GM12878 (cell line): ENCODE data around the gene CETP. TPM values are rescaled to one million over a fixed set of nuclear protein-coding genes. Genes with fewer than 3 reads are reported as not detected.

Source experiments
- ATF7 ChIP-seq: fragments of 450-650 bp; IDR thresholded peaks from 2 replicates; pipeline ENCODE4 v1.6.1; 2016; ENCODE audit warnings: low read depth, mild to moderate bottlenecking
- FOS ChIP-seq: IDR thresholded peaks from 3 replicates; pipeline ENCODE4 v1.6.1; 2011; ENCODE audit warnings: borderline replicate concordance; ENCODE audit not compliant: insufficient read length; ENCODE audit errors: extremely low read depth
- IKZF1 ChIP-seq: fragments of 450-650 bp; conservative IDR thresholded peaks from 2 replicates; pipeline ENCODE4 v1.6.1; 2017; ENCODE audit warnings: antibody characterized with exemption, mild to moderate bottlenecking
- IKZF2 ChIP-seq, 2 experiments: fragments of 450-650 bp; IDR thresholded peaks; 2 replicates each; pipeline ENCODE4 v1.6.1; 2017; ENCODE audit warnings: mild to moderate bottlenecking in 2 of 2, moderate library complexity in 2 of 2
- MYB ChIP-seq: fragments of 150-350 bp; IDR thresholded peaks from 2 replicates; pipeline ENCODE4 v1.6.1; 2014; ENCODE audit warnings: mild to moderate bottlenecking, low read depth, low read length, borderline replicate concordance
- NR2F1 ChIP-seq: fragments of 450-650 bp; conservative IDR thresholded peaks from 2 replicates; pipeline ENCODE4 v1.6.1; 2017; ENCODE audit warnings: mild to moderate bottlenecking
- POLR2AphosphoS2 ChIP-seq: IDR thresholded peaks from 2 replicates; pipeline ENCODE4 v1.6.1; 2011; ENCODE audit warnings: low read depth, mild to moderate bottlenecking, low read length, improper control_type of control experiment, moderate library complexity
- SIX5 ChIP-seq: IDR thresholded peaks from 2 replicates; pipeline ENCODE4 v1.6.1; 2011; ENCODE audit warnings: mild to moderate bottlenecking, low read depth, low read length, moderate library complexity; ENCODE audit not compliant: severe bottlenecking
- SREBF1 ChIP-seq: IDR thresholded peaks from 2 replicates; pipeline ENCODE4 v1.6.1; 2012; ENCODE audit warnings: mild to moderate bottlenecking, low read length
- SUPT20H ChIP-seq: IDR thresholded peaks from 2 replicates; pipeline ENCODE4 v1.6.1; 2011; ENCODE audit warnings: low read depth, mild to moderate bottlenecking, low read length, moderate library complexity, borderline replicate concordance; ENCODE audit not compliant: control insufficient read depth
- TBL1XR1 ChIP-seq: IDR thresholded peaks from 2 replicates; pipeline ENCODE4 v1.6.1; 2012; ENCODE audit warnings: low read depth, low read length, improper control_type of control experiment
- YY1 ChIP-seq: IDR thresholded peaks from 2 replicates; pipeline ENCODE4 v1.6.1; 2011; ENCODE audit warnings: low read depth, mild to moderate bottlenecking, low read length
- polyA plus RNA-seq, 11 experiments: library from polyadenylated mRNA; depleted of rRNA in 4 of 11; unstranded in 6 of 11; stranded (reverse) in 5 of 11; fragments of >200 nt; fragmentation: Nextera tagmentation in 4 of 11; fragmentation: Illumina TruSeq in 1 of 11; extraction: Ambion mirVana in 4 of 11; extraction: Trizol in 1 of 11; gene quantifications; 1 replicate in 1 of 11; 2 replicates in 10 of 11; pipeline versions ENCODE4 v1.2.1 to v1.2.3, GENCODE V29; 2011 to 2016; ENCODE audit warnings: inconsistent platforms in 2 of 11, missing spikeins in 2 of 11, low read depth in 1 of 11
- total RNA-seq, 4 experiments: library from RNA; depleted of rRNA in 3 of 4; stranded (reverse); fragments of >200 nt in 3 of 4; fragmentation: Illumina TruSeq in 1 of 4; extraction: Trizol in 1 of 4; gene quantifications; 2 replicates each; pipeline versions ENCODE4 v1.2.1 to v1.2.3, GENCODE V29; 2013 to 2021
- TF ChIP-seq, protein P1 (sequence below): fragments of 450-650 bp; IDR thresholded peaks from 2 replicates; pipeline ENCODE4 v1.6.1; 2017; ENCODE audit warnings: low read depth, mild to moderate bottlenecking, moderate library complexity
- TF ChIP-seq, protein P2 (sequence below), 3 experiments: IDR thresholded peaks in 2 of 3; conservative IDR thresholded peaks in 1 of 3; 2 replicates each; pipeline ENCODE4 v1.5.1; 2011; ENCODE audit warnings: low read depth in 3 of 3, low read length in 3 of 3, mild to moderate bottlenecking in 3 of 3, control low read depth in 2 of 3, moderate library complexity in 2 of 3, inconsistent platforms in 1 of 3, mixed read lengths in 1 of 3; ENCODE audit not compliant: control insufficient read depth in 2 of 3, insufficient read depth in 1 of 3; ENCODE audit errors: extremely low read depth in 1 of 3
- TF ChIP-seq, protein P3 (sequence below): fragments of 450-650 bp; conservative IDR thresholded peaks from 2 replicates; pipeline ENCODE4 v1.6.1; 2017; ENCODE audit warnings: mild to moderate bottlenecking, moderate library complexity
- TF ChIP-seq, protein P4 (sequence below): IDR thresholded peaks from 2 replicates; pipeline ENCODE4 v1.6.1; 2012; ENCODE audit warnings: improper control_type of control experiment, low read depth, low read length; ENCODE audit not compliant: insufficient replicate concordance
- TF ChIP-seq, protein P5 (sequence below): IDR thresholded peaks from 2 replicates; pipeline ENCODE4 v1.6.1; 2012; ENCODE audit warnings: low read depth, low read length, improper control_type of control experiment

Gene CETP
- total and polyA plus RNA-seq, 10 of the 15 experiments (the other 5 are each of a cell fraction or from before 2014, with no cell fraction given) = 1.2 to 6.4 (median 2.1) TPM

DNA sequence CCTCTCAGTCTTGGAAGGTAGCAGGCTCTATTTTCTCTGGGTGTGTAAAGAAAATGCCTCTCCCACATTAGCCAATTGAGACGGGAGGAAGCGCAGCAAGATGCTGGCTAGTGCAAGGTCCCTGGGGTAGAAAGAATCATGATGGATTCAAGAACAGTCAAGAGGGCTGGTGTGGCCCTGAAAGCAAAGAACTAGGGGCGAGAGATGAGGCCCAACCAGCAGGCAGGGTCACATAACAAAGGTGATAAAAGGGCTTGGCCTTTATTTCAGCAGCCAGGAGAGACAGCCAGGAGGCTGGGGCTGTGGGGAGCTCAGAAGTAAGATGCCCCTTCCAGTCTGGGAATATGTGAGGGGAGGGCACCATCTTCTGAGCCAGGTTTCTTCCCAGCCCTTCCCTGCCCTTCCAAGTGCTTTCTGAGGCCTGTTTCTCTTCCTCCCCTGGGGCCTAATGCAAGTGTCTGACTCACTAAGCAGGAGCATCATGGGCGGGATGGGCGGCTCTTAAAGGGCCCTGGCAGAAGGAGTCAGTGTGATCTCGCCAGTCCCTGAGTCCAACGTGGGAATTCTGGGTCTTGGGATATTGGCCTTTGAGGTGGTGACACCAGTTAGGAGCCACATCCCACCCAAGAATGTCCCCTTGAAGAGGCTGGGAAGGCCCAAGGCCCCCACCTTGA, 23.7 kb downstream of the CETP start (continued):
- TF ChIP-seq, protein P1, sequence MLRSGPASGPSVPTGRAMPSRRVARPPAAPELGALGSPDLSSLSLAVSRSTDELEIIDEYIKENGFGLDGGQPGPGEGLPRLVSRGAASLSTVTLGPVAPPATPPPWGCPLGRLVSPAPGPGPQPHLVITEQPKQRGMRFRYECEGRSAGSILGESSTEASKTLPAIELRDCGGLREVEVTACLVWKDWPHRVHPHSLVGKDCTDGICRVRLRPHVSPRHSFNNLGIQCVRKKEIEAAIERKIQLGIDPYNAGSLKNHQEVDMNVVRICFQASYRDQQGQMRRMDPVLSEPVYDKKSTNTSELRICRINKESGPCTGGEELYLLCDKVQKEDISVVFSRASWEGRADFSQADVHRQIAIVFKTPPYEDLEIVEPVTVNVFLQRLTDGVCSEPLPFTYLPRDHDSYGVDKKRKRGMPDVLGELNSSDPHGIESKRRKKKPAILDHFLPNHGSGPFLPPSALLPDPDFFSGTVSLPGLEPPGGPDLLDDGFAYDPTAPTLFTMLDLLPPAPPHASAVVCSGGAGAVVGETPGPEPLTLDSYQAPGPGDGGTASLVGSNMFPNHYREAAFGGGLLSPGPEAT = peak; percentile 16; the same call in 1 of the 2 replicates
- TF ChIP-seq SUPT20H (no peak), POLR2AphosphoS2 (no peak), IKZF2 (IDR thresholded peaks at IDR 0.05) (peak in 1 of 2 experiments; percentile 62; a peak in 2 of 4 replicates), ATF7 (no peak), NR2F1 (peak; percentile 52), YY1 (no peak), IKZF1 (peak; percentile 63; the same call in 1 of the 2 replicates), FOS (no peak), TBL1XR1 (no peak), SREBF1 (no peak), MYB (no peak), SIX5 (no peak)
- TF ChIP-seq, protein P2, sequence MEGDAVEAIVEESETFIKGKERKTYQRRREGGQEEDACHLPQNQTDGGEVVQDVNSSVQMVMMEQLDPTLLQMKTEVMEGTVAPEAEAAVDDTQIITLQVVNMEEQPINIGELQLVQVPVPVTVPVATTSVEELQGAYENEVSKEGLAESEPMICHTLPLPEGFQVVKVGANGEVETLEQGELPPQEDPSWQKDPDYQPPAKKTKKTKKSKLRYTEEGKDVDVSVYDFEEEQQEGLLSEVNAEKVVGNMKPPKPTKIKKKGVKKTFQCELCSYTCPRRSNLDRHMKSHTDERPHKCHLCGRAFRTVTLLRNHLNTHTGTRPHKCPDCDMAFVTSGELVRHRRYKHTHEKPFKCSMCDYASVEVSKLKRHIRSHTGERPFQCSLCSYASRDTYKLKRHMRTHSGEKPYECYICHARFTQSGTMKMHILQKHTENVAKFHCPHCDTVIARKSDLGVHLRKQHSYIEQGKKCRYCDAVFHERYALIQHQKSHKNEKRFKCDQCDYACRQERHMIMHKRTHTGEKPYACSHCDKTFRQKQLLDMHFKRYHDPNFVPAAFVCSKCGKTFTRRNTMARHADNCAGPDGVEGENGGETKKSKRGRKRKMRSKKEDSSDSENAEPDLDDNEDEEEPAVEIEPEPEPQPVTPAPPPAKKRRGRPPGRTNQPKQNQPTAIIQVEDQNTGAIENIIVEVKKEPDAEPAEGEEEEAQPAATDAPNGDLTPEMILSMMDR (IDR thresholded peaks at IDR 0.05 in 2 of 3, conservative IDR thresholded peaks at IDR 0.05 in 1 of 3; ENCODE audit: control insufficient read depth in 2 of 3, extremely low read depth in 1 of 3, insufficient read depth in 1 of 3, low read depth in 3 of 3, low read length in 3 of 3) = no peak
- TF ChIP-seq, protein P3, sequence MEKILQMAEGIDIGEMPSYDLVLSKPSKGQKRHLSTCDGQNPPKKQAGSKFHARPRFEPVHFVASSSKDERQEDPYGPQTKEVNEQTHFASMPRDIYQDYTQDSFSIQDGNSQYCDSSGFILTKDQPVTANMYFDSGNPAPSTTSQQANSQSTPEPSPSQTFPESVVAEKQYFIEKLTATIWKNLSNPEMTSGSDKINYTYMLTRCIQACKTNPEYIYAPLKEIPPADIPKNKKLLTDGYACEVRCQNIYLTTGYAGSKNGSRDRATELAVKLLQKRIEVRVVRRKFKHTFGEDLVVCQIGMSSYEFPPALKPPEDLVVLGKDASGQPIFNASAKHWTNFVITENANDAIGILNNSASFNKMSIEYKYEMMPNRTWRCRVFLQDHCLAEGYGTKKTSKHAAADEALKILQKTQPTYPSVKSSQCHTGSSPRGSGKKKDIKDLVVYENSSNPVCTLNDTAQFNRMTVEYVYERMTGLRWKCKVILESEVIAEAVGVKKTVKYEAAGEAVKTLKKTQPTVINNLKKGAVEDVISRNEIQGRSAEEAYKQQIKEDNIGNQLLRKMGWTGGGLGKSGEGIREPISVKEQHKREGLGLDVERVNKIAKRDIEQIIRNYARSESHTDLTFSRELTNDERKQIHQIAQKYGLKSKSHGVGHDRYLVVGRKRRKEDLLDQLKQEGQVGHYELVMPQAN = no peak
- TF ChIP-seq, protein P4, sequence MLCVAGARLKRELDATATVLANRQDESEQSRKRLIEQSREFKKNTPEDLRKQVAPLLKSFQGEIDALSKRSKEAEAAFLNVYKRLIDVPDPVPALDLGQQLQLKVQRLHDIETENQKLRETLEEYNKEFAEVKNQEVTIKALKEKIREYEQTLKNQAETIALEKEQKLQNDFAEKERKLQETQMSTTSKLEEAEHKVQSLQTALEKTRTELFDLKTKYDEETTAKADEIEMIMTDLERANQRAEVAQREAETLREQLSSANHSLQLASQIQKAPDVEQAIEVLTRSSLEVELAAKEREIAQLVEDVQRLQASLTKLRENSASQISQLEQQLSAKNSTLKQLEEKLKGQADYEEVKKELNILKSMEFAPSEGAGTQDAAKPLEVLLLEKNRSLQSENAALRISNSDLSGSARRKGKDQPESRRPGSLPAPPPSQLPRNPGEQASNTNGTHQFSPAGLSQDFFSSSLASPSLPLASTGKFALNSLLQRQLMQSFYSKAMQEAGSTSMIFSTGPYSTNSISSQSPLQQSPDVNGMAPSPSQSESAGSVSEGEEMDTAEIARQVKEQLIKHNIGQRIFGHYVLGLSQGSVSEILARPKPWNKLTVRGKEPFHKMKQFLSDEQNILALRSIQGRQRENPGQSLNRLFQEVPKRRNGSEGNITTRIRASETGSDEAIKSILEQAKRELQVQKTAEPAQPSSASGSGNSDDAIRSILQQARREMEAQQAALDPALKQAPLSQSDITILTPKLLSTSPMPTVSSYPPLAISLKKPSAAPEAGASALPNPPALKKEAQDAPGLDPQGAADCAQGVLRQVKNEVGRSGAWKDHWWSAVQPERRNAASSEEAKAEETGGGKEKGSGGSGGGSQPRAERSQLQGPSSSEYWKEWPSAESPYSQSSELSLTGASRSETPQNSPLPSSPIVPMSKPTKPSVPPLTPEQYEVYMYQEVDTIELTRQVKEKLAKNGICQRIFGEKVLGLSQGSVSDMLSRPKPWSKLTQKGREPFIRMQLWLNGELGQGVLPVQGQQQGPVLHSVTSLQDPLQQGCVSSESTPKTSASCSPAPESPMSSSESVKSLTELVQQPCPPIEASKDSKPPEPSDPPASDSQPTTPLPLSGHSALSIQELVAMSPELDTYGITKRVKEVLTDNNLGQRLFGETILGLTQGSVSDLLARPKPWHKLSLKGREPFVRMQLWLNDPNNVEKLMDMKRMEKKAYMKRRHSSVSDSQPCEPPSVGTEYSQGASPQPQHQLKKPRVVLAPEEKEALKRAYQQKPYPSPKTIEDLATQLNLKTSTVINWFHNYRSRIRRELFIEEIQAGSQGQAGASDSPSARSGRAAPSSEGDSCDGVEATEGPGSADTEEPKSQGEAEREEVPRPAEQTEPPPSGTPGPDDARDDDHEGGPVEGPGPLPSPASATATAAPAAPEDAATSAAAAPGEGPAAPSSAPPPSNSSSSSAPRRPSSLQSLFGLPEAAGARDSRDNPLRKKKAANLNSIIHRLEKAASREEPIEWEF = no peak
- TF ChIP-seq, protein P5, sequence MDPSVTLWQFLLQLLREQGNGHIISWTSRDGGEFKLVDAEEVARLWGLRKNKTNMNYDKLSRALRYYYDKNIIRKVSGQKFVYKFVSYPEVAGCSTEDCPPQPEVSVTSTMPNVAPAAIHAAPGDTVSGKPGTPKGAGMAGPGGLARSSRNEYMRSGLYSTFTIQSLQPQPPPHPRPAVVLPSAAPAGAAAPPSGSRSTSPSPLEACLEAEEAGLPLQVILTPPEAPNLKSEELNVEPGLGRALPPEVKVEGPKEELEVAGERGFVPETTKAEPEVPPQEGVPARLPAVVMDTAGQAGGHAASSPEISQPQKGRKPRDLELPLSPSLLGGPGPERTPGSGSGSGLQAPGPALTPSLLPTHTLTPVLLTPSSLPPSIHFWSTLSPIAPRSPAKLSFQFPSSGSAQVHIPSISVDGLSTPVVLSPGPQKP = no peak
